Kidney capillary endothelial cell (primary cell): ENCODE results near the gene ATP2B3.
"Not testable (repeated sequence)": the region's sequence is repeated elsewhere in the genome, so short reads cannot be mapped to it uniquely, and the experiment has no call there.

Experiments
- DNase-seq: peaks from one replicate; pipeline ENCODE4 v3.0.0-alpha.2; 2018; ENCODE audit warnings: low spot score

ATP2B3 gene

GRCh38 chrX:153593811-153594500 lies 76.5 kb downstream of the ATP2B3 start:
- no peak for DNase-seq

DNA sequence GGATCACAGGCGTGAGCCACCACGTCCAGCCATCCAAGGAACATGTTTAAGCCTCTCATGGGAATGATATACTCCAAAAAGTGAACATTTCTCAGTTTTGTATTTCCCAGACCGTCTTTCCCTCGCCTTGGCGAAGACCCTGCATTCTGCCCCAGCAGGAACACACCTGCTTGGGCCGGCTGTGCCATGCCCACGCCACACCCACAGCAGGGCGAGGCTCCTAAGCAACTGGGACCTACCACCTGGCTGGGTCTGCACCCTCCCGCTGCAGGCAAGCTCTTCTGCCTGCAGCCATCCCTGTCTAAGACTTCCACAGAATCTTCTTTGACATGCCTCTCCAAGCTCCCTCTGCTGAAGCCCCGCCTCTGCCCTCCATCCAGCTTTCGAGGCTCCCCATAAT lies 77.9 kb downstream of the ATP2B3 start:
- DNase-seq = no peak

DNA sequence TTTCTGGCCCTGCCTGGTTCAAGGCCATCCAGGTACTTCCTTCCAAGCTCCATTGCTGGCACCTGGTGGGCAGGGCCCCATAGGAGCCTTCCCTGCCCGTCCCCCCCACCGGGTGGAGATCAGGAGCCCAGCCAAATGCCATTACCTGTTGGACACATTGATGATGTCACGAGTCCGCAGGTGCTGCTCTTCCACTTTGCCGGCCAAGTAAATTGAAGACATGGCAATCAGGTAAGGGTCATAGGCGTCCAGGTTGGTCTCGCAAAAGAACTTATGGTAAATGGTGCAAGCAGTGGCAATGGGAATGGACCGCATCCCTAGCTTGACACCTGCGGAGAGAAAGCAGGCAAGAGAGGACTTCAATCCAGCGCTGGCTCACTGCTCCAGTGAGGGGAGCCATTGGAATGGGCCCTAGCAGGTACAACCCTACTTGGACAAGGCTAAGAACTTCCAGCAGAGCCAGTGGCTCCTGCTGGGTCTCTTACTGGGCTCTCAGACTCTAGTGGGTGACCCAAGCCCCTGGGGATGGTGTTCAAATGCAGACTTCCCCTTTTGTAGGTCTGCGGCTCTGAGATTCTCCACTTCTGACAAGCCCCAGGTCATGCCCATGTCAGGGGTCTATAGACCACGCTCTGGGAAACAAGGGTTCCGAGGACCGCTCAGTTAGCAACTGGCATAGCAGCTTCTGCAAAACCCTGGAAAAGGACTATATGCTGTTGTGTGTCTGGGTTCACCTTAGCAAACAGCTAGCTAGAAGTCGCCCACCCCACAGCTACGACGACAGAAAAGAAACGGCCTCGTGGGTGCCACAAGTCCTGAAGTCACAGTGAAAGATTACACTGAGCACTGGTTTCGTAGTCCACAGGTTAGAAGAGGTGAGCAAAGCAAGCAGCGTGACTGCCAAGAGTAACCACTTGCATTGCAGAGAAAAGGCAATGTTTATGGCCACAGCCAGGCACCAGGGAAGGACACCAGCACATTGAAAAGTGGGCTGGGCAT lies 78.7 kb downstream of the ATP2B3 start:
- DNase-seq = no peak

GRCh38 chrX:153596981-153597750 lies 79.7 kb downstream of the ATP2B3 start:
- DNase-seq = no peak

- DNase-seq = no peak
Observed at GRCh38 chrX:153598541-153599191, 81.2 kb downstream of the ATP2B3 start, which contains the start of gene CCNQ. CCNQ (minus strand) TSS chrX:153599139; CDS start chrX:153599073, 66 bp downstream.

- DNase-seq = peak; percentile 65
Observed at GRCh38 chrX:153599192-153600031, 82.0 kb downstream of the ATP2B3 start.

GRCh38 chrX:153600032-153600373 lies 82.6 kb downstream of the ATP2B3 start:
- no peak for DNase-seq

GRCh38 chrX:153600921-153601320 lies 83.5 kb downstream of the ATP2B3 start:
- DNase-seq = no peak

DNA sequence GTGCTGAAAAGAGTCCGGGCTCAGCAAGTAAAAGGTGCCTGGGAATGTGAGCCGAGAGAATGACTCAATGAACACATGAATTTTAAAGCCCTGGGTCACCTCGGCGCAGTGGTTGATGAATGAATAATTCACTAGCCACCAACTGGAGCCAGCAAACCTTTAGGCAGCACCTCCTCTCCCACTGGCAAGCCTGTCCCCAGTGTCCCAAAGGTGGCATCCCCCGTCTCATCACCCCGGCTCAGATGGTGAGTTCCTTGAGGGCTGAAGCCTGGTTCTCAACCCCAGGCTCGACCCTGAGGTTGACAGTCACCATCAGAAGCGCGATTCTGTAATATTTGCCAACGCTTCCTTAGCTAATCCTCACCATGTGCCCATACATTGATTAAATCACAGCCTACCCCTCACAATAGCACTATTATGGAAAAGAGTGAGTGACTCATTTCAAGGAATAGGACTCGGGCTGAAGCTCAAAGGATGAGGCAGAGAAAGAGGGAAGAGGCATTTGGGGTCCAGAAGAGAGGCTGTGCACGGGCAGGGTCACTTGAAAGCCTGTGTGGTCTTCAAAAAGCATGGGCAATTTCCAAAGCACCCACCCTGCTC lies 84.2 kb downstream of the ATP2B3 start:
- no peak for DNase-seq

DNA sequence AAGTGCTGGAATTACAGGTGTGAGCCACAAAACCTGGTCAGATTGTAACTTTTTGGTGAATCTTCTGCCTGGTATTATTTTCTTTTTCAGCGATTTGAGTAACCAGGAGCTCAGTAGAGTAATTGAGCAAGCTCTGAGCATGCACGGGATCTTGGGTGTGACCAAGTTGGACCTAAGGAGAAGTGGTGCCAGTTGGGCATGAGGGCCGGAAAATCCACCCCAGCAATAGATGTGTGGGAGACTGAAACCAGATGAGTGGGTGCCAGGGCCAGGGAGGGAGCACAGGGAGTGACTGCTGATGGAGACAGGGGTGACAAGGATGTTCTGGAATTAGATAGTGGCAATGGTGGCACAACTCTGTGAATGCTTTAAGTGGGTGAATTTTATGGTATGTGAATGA lies 85.2 kb downstream of the ATP2B3 start:
- no peak for DNase-seq

GRCh38 chrX:153603131-153603656 lies 85.8 kb downstream of the ATP2B3 start:
- no peak for DNase-seq

GRCh38 chrX:153604666-153605380 lies 87.4 kb downstream of the ATP2B3 start:
- DNase-seq = not testable (repeated sequence)

- no peak for DNase-seq
Observed at GRCh38 chrX:153606503-153606902, 89.1 kb downstream of the ATP2B3 start.

- no peak for DNase-seq
Observed at GRCh38 chrX:153608376-153608775, 90.9 kb downstream of the ATP2B3 start.

DNA sequence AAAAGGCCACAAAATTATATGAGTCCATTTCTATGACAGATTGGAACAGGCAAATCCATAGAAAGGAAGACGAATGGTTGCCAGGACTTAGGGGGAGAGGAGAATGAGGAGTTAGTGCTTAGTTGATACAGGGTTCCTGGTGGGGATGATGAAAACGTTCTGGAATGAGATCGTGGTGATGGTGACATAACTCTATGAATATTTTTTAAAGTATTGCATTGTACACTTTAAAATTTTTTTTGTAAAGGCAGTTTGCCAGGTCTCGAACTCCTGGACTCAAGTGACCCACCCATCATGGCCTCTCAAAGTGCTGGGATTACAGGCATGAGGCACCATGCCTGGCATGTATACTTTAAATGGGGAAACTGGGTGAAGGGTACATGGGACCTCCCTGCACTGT lies 91.4 kb downstream of the ATP2B3 start:
- DNase-seq = no peak

- DNase-seq = peak; percentile 24
Observed at GRCh38 chrX:153609917-153610835, 92.7 kb downstream of the ATP2B3 start.

GRCh38 chrX:153610836-153611213 lies 93.4 kb downstream of the ATP2B3 start:
- no peak for DNase-seq

GRCh38 chrX:153611298-153612095 lies 94.1 kb downstream of the ATP2B3 start:
- DNase-seq = no peak
